ENCODE results near the gene CNIH2. TPM values are rescaled to one million over a fixed set of nuclear protein-coding genes. Genes with fewer than 3 reads are reported as not detected.

CNIH2 gene
- total RNA-seq, 1 experiment from 2014 or later = 1.3 TPM

- TF ChIP-seq TCF7L2 (IDR thresholded peaks at IDR 0.05; ENCODE audit: borderline replicate concordance, extremely low read depth, insufficient read depth, insufficient read length) (no peak), SRF (IDR thresholded peaks at IDR 0.05; ENCODE audit: low read depth) (no peak), RAD21 (IDR thresholded peaks at IDR 0.05; ENCODE audit: low read depth) (no peak), SP1 (IDR thresholded peaks at IDR 0.05; ENCODE audit: low read depth) (no peak), EZH2 (IDR thresholded peaks at IDR 0.05) (no peak), JUND (IDR thresholded peaks at IDR 0.05) (no peak)
Measured at GRCh38 chr11:66288671-66289547, 10.9 kb downstream of the CNIH2 start, which contains the start of gene YIF1A (continued).

- ChIA-PET RAD21 (ENCODE audit: low non-redundant PET in 1 of 2, low total read pairs in 2 of 2, uncharacterized antibody in 2 of 2, unreplicated experiment in 2 of 2) (interaction anchor here (0.7 to 0.9 kb wide), 2 partner anchors 31 to 1011 kb away, joined by 3 read pairs; no protein-coding TSS in a partner anchor), CTCF (interaction anchor here (1.0 to 3.4 kb wide), 6 partner anchors 8 to 96 kb away, joined by 3 to 25 read pairs (median 5); partner anchors contain the start of genes RAB1B and RIN1), POLR2A (interaction anchor here (0.6 to 2.7 kb wide), 8 partner anchors 8 to 55 kb away, joined by 3 to 18 read pairs (median 4); partner anchors contain the start of genes BRMS1 and RAB1B)
- H4K20me1 ChIP-seq (ENCODE audit: insufficient read depth) = no peaks in the 10 kb centered on the region
- peak overlapping the region; percentile 99 for H3K4me2 ChIP-seq (ENCODE audit: low read length)
- intact Hi-C loops (cut with micrococcal nuclease) = loop anchor here (1.0 kb wide), 1 partner anchor 23 kb away; no protein-coding TSS in a partner anchor
- TF ChIP-seq REST (IDR thresholded peaks at IDR 0.05; ENCODE audit: low read depth) (no peak), SIN3A (IDR thresholded peaks at IDR 0.05; ENCODE audit: low read depth) (no peak), RAD21 (IDR thresholded peaks at IDR 0.05; ENCODE audit: low read depth) (no peak), ZBTB33 (IDR thresholded peaks at IDR 0.05; ENCODE audit: extremely low read depth, insufficient replicate concordance, low read length) (no peak), SP1 (IDR thresholded peaks at IDR 0.05; ENCODE audit: low read depth) (no peak), JUND (IDR thresholded peaks at IDR 0.05) (no peak), EZH2phosphoT487 (IDR thresholded peaks at IDR 0.05; ENCODE audit: borderline replicate concordance) (no peak), ATF3 (IDR thresholded peaks at IDR 0.05) (no peak), ZNF274 (IDR thresholded peaks at IDR 0.05; ENCODE audit: low read depth, low read length) (no peak), FOSL1 (IDR thresholded peaks at IDR 0.05; ENCODE audit: low read depth) (no peak), POLR2AphosphoS5 (IDR thresholded peaks at IDR 0.05; ENCODE audit: low read depth, low read length) (no peak), SRF (IDR thresholded peaks at IDR 0.05; ENCODE audit: low read depth) (no peak), CEBPB (IDR thresholded peaks at IDR 0.05; ENCODE audit: low read depth) (no peak), EGR1 (IDR thresholded peaks at IDR 0.05; ENCODE audit: low read depth) (no peak), ZFX (IDR thresholded peaks at IDR 0.05) (no peak)
- H3K9me3 ChIP-seq (ENCODE audit: control insufficient read depth in 1 of 2, insufficient read depth in 1 of 2, low read depth in 1 of 2, low read length in 2 of 2) = no peaks in the 10 kb centered on the region
- peak overlapping the region; percentile 70 for H3K27ac ChIP-seq (ENCODE audit: low read depth, low read length)
- peak overlapping the region; percentile 93 for H3K9ac ChIP-seq (ENCODE audit: low read length)
- ATAC-seq (peak; percentile 33), DNase-seq (ENCODE audit: low read depth, low spot score) (no peak)
- H3K36me3 ChIP-seq (ENCODE audit: control insufficient read depth in 1 of 2, insufficient read depth in 2 of 2, low read length in 2 of 2) = no peaks in the 10 kb centered on the region
- no peaks in the 10 kb centered on the region for H3K27me3 ChIP-seq (ENCODE audit: insufficient read depth, low read length)
- no peaks in the 10 kb centered on the region for H3K9me2 ChIP-seq (ENCODE audit: insufficient read depth)
- TSS peak; percentile 81 for BruUV-seq (replicated peaks)
- peaks cover 19% of the 10 kb centered on the region for H3K79me2 ChIP-seq (ENCODE audit: insufficient read depth, low read length)
- H3K4me1 ChIP-seq (ENCODE audit: control insufficient read depth in 1 of 2, insufficient read depth in 2 of 2, low read length in 2 of 2) = peaks cover 22 to 45% of the 10 kb centered on the region in 2 experiments
- H3K4me3 ChIP-seq (replicated peaks in 1 of 2; ENCODE audit: low read depth in 1 of 2, low read length in 2 of 2) = peak overlapping the region; percentile 71 to 96
- no peak overlapping the region for H2AFZ ChIP-seq (ENCODE audit: low read depth, low read length, poor library complexity, severe bottlenecking)
Measured at GRCh38 chr11:66289548-66290329, 11.8 kb downstream of the CNIH2 start.

Measured in HCT116 (cell line).